ENCODE data around the gene PHF21A.
A peak's percentile ranks its signal among the peaks of the same experiment; 100 is the strongest.

PHF21A gene

GRCh38 chr11:45973601-45974000 lies 147.7 kb downstream of the PHF21A start:
- DNase-seq, result no peak

- no peak for DNase-seq
Measured at GRCh38 chr11:45968901-45969300, 152.4 kb downstream of the PHF21A start.

GRCh38 chr11:45967506-45967905 lies 153.7 kb downstream of the PHF21A start:
- no peak for DNase-seq

- DNase-seq, result peak; percentile 44 to 79
Measured at GRCh38 chr11:45964911-45965389, 156.3 kb downstream of the PHF21A start.

- no peak for DNase-seq
Measured at GRCh38 chr11:45961751-45962240, 159.5 kb downstream of the PHF21A start.

GRCh38 chr11:45960387-45961095 lies 160.7 kb downstream of the PHF21A start:
- DNase-seq, result no peak

- DNase-seq, result no peak
Measured at GRCh38 chr11:45959851-45960250, 161.4 kb downstream of the PHF21A start.

GRCh38 chr11:45949992-45950407 lies 171.3 kb downstream of the PHF21A start:
- no peak for DNase-seq

GRCh38 chr11:45948356-45948755 lies 172.9 kb downstream of the PHF21A start:
- peak; percentile 8 to 35 for DNase-seq

- DNase-seq, result no peak
Measured at GRCh38 chr11:45947885-45948284, 173.4 kb downstream of the PHF21A start.

GRCh38 chr11:45945397-45945999 lies 175.8 kb downstream of the PHF21A start:
- no peak for DNase-seq

- no peak for DNase-seq
Measured at GRCh38 chr11:45942381-45942780, 178.9 kb downstream of the PHF21A start.

GRCh38 chr11:45941285-45941684 lies 180.0 kb downstream of the PHF21A start:
- DNase-seq, result no peak

GRCh38 chr11:45939836-45940235 lies 181.4 kb downstream of the PHF21A start:
- no peak for DNase-seq

GRCh38 chr11:45937916-45938315 lies 183.3 kb downstream of the PHF21A start:
- no peak for DNase-seq

- no peak for DNase-seq
Measured at GRCh38 chr11:45936511-45937054, 184.7 kb downstream of the PHF21A start.

- DNase-seq, result no peak
Measured at GRCh38 chr11:45935349-45936064, 185.7 kb downstream of the PHF21A start.

- no peak for DNase-seq
Measured at GRCh38 chr11:45934580-45935318, 186.5 kb downstream of the PHF21A start.

GRCh38 chr11:45933846-45934579 lies 187.2 kb downstream of the PHF21A start:
- no peak for DNase-seq

GRCh38 chr11:45933131-45933831 lies 188.0 kb downstream of the PHF21A start:
- no peak for DNase-seq

GRCh38 chr11:45932217-45932616 lies 189.0 kb downstream of the PHF21A start:
- DNase-seq, result no peak

All from hippocampal formation (tissue), 2 donors.